ENCODE measurements around the gene FOXP1. TPM values are rescaled to one million over a fixed set of nuclear protein-coding genes. Genes with fewer than 3 reads are reported as not detected.

Gene FOXP1
- total RNA-seq, 2 experiments from 2014 or later, result 66.3 to 68.8 TPM

DNA sequence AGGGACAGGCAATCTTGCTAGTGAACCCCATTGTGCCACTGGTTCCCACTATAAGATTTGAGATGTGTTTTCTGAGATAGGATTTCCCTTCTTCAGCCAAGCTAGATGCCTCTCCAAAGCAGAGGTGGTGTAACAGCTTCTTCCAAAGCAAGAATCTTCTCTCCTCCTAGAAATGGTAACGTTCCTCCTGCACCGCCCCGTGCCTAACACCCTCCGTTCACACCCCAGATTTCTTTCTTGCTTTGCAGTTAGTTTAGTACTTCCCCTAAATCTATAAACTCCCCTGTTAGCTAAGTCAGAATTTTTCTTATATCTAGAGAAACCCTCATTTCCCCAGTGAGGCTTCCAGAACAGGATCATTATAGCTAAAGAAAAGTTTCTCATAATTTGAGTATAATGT is 653.5 kb downstream of the FOXP1 start:
- no peak for ATAC-seq
- peaks cover 6% of the 10 kb centered on the region for H3K4me1 Mint-ChIP-seq
- H3K27me3 Mint-ChIP-seq, result peaks cover 4% of the 10 kb centered on the region
- H3K4me3 Mint-ChIP-seq, result no peak overlapping the region
- no peak for DNase-seq
- H3K9me3 Mint-ChIP-seq (ENCODE audit: low read depth), result no peaks in the 10 kb centered on the region
- CTCF ChIA-PET, result no interaction called here
- H3K36me3 Mint-ChIP-seq, result no peaks in the 10 kb centered on the region
- H3K27ac Mint-ChIP-seq, result no peak overlapping the region

- CTCF ChIA-PET, result no interaction called here
- Mint-ChIP-seq H3K27me3 (peaks cover 4% of the 10 kb centered on the region), H3K9me3 (ENCODE audit: low read depth) (no peaks in the 10 kb centered on the region), H3K36me3 (no peaks in the 10 kb centered on the region), H3K4me1 (no peaks in the 10 kb centered on the region), H3K4me3 (no peak overlapping the region), H3K27ac (no peak overlapping the region)
- DNase-seq (no peak), ATAC-seq (no peak)
These were observed 656.3 kb downstream of the FOXP1 start for GRCh38 chr3:70927239-70927638.

- Mint-ChIP-seq H3K27me3 (peaks cover 4% of the 10 kb centered on the region), H3K4me1 (no peaks in the 10 kb centered on the region), H3K4me3 (no peak overlapping the region), H3K27ac (no peak overlapping the region), H3K9me3 (ENCODE audit: low read depth) (no peaks in the 10 kb centered on the region), H3K36me3 (no peaks in the 10 kb centered on the region)
- DNase-seq (no peak), ATAC-seq (no peak)
- CTCF ChIA-PET, result no interaction called here
These were observed 656.7 kb downstream of the FOXP1 start for GRCh38 chr3:70926835-70927234.

DNA sequence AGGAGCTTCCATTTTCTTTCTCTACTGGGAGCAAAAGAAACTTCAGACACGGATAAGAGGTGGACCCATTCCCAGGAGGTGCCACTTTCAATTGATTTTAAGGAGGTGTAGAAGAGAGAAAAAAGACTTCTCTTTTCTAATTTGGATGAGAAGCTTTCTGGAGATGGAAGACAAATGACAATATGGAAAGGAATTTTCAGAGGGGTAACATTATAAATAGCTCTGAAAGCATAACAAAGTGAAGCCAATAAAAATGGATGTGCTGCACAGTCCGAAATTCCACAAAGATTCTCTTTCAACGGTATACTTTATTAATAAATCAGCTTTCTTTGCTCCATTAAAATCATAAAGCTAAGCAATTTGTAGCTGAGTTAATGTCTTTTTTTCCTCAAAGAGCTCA is 663.9 kb downstream of the FOXP1 start:
- Mint-ChIP-seq H3K27me3 (peaks cover 18% of the 10 kb centered on the region), H3K36me3 (no peaks in the 10 kb centered on the region), H3K9me3 (ENCODE audit: low read depth) (no peaks in the 10 kb centered on the region), H3K4me3 (no peak overlapping the region), H3K27ac (no peak overlapping the region), H3K4me1 (no peaks in the 10 kb centered on the region)
- no peak for DNase-seq
- no peak for ATAC-seq
- CTCF ChIA-PET, result interaction anchor here (1.6 kb wide), 1 partner anchor 13 kb away, joined by 4 read pairs; no protein-coding TSS in a partner anchor

DNA sequence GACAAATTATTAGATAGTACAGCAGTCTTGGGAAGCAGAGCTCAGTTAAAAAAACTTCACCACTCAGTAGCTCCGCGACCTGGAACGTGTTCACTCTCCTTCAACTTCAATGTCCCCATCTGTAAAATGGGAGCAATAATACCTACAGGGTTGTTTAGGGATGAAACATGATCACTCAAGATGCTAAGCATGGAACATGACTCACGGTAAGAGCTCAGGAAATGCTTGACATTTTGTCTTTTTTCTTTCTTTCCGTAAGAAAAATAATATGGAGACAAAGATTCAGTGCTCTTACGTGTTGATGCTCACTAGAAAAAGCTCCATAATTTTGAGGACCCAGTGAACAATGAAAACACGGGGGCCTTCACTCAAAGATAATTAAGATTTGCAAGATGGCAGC is 664.4 kb downstream of the FOXP1 start:
- H3K27me3 Mint-ChIP-seq, result peaks cover 19% of the 10 kb centered on the region
- no peak for ATAC-seq
- H3K4me3 Mint-ChIP-seq, result no peak overlapping the region
- H3K4me1 Mint-ChIP-seq, result no peaks in the 10 kb centered on the region
- H3K9me3 Mint-ChIP-seq (ENCODE audit: low read depth), result no peaks in the 10 kb centered on the region
- DNase-seq, result no peak
- CTCF ChIA-PET, result no interaction called here
- H3K27ac Mint-ChIP-seq, result no peak overlapping the region
- H3K36me3 Mint-ChIP-seq, result no peaks in the 10 kb centered on the region

- H3K27me3 Mint-ChIP-seq, result peaks cover 19% of the 10 kb centered on the region
- no peak for ATAC-seq
- no peaks in the 10 kb centered on the region for H3K4me1 Mint-ChIP-seq
- peaks cover 1% of the 10 kb centered on the region for H3K9me3 Mint-ChIP-seq (ENCODE audit: low read depth)
- no peak overlapping the region for H3K4me3 Mint-ChIP-seq
- CTCF ChIA-PET, result no interaction called here
- no peak overlapping the region for H3K27ac Mint-ChIP-seq
- no peaks in the 10 kb centered on the region for H3K36me3 Mint-ChIP-seq
- DNase-seq, result no peak
These were observed 667.0 kb downstream of the FOXP1 start for GRCh38 chr3:70916375-70917055.

DNA sequence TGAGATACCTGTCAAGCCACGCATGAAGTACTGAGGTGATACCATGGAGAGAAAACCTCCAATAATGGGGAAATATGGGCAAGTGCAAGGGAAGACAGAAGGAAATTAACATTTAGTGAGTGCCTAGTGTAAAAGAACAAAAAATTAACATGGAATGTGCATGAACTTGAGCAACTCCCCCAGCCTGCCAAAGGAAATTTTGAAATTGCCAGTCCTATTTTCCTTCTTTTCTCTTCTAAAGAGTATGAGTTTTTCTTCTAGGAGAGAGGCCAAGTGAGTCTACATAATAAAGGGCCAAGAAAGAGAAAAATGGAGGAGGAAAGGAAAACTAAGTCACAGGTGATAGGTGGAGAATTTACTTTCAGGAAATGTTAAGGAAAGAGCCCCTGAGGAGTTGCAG is 668.7 kb downstream of the FOXP1 start:
- Mint-ChIP-seq H3K4me1 (no peaks in the 10 kb centered on the region), H3K9me3 (ENCODE audit: low read depth) (peaks cover 1% of the 10 kb centered on the region), H3K27me3 (peaks cover 21% of the 10 kb centered on the region), H3K27ac (no peak overlapping the region), H3K4me3 (no peak overlapping the region), H3K36me3 (no peaks in the 10 kb centered on the region)
- CTCF ChIA-PET, result no interaction called here
- ATAC-seq, result no peak
- no peak for DNase-seq

GRCh38 chr3:70911719-70912118 is 671.8 kb downstream of the FOXP1 start:
- CTCF ChIA-PET, result no interaction called here
- ATAC-seq (no peak), DNase-seq (no peak)
- Mint-ChIP-seq H3K9me3 (ENCODE audit: low read depth) (peaks cover 1% of the 10 kb centered on the region), H3K4me3 (no peak overlapping the region), H3K27me3 (peaks cover 21% of the 10 kb centered on the region), H3K36me3 (no peaks in the 10 kb centered on the region), H3K4me1 (no peaks in the 10 kb centered on the region), H3K27ac (no peak overlapping the region)

- Mint-ChIP-seq H3K4me3 (no peak overlapping the region), H3K27me3 (peaks cover 33% of the 10 kb centered on the region), H3K36me3 (no peaks in the 10 kb centered on the region), H3K27ac (no peak overlapping the region), H3K4me1 (no peaks in the 10 kb centered on the region), H3K9me3 (ENCODE audit: low read depth) (no peaks in the 10 kb centered on the region)
- ATAC-seq, result no peak
- DNase-seq, result no peak
- CTCF ChIA-PET, result interaction anchor here (0.7 kb wide), 1 partner anchor 24 kb away, joined by 4 read pairs; no protein-coding TSS in a partner anchor
These were observed 678.0 kb downstream of the FOXP1 start for GRCh38 chr3:70905491-70905890.

Small RNAs within 50 kb of the gene (microRNA-seq; reads per million reads assigned to microRNA genes)
- 7.2 reads per million, percentile 22 among the genes with 10 or more reads in this experiment for gene MIR1284

Other genes starting within 250 kb of the FOXP1 start
- 10 to 100 TPM; 56.5 to 61.9 TPM for gene EIF4E3, start 141.7 kb upstream of the FOXP1 start, total RNA-seq
- 1 to 10 TPM; 2.3 to 5.3 TPM for gene GPR27, start 170.1 kb upstream of the FOXP1 start, total RNA-seq
- gene PROK2, start 201.4 kb upstream of the FOXP1 start, total RNA-seq, result 1 to 10 TPM; 3.1 to 3.4 TPM